GM21423 (cell line): ENCODE measurements around the gene CCDC78.
"Not testable (repeated sequence)": the region's sequence is repeated elsewhere in the genome, so short reads cannot be mapped to it uniquely, and the experiment has no call there.

Experiments
- ATAC-seq: cut with Tn5 transposase; IDR thresholded peaks from one replicate; pipeline ENCODE4 v1.9.1; 2021; ENCODE audit warnings: mild to moderate bottlenecking, moderate library complexity; ENCODE audit not compliant: unreplicated experiment

Gene CCDC78

GRCh38 chr16:714079-714478 is 12.2 kb downstream of the CCDC78 start:
- ATAC-seq = no peak

GRCh38 chr16:712740-713250 is 13.4 kb downstream of the CCDC78 start:
- ATAC-seq = not testable (repeated sequence)

- ATAC-seq = no peak
These were observed 14.5 kb downstream of the CCDC78 start for GRCh38 chr16:711548-712320.

GRCh38 chr16:711084-711483 is 15.2 kb downstream of the CCDC78 start:
- no peak for ATAC-seq

- no peak for ATAC-seq
These were observed 15.7 kb downstream of the CCDC78 start for GRCh38 chr16:710500-711075.

GRCh38 chr16:709566-710499 is 16.4 kb downstream of the CCDC78 start:
- no peak for ATAC-seq

- ATAC-seq = no peak
These were observed 17.3 kb downstream of the CCDC78 start for GRCh38 chr16:708959-709358.

GRCh38 chr16:708019-708418 is 18.2 kb downstream of the CCDC78 start:
- no peak for ATAC-seq

GRCh38 chr16:707062-707538 is 19.1 kb downstream of the CCDC78 start:
- no peak for ATAC-seq

- no peak for ATAC-seq
These were observed 19.8 kb downstream of the CCDC78 start for GRCh38 chr16:706189-707061.

GRCh38 chr16:705431-706188 is 20.6 kb downstream of the CCDC78 start, which contains the start of gene FBXL16:
Gene FBXL16 (minus strand): TSS chr16:705801. CDS start chr16:697405, 8,396 bp downstream.
- ATAC-seq = no peak

- ATAC-seq = no peak
These were observed 21.5 kb downstream of the CCDC78 start for GRCh38 chr16:704552-705380.

- no peak for ATAC-seq
These were observed 22.2 kb downstream of the CCDC78 start for GRCh38 chr16:704047-704446.

- no peak for ATAC-seq
These were observed 22.8 kb downstream of the CCDC78 start for GRCh38 chr16:703406-703805.

- no peak for ATAC-seq
These were observed 23.9 kb downstream of the CCDC78 start for GRCh38 chr16:702341-702740.

- no peak for ATAC-seq
These were observed 25.3 kb downstream of the CCDC78 start for GRCh38 chr16:700684-701584.

- ATAC-seq = no peak
These were observed 27.2 kb downstream of the CCDC78 start for GRCh38 chr16:698911-699671.
